ENCODE data around the gene TPRG1L. TPM values are rescaled to one million over a fixed set of nuclear protein-coding genes. Genes with fewer than 3 reads are reported as not detected.

TPRG1L gene
- total RNA-seq, 2 donors from 2014 or later, result 8.9 to 10.4 TPM

DNA sequence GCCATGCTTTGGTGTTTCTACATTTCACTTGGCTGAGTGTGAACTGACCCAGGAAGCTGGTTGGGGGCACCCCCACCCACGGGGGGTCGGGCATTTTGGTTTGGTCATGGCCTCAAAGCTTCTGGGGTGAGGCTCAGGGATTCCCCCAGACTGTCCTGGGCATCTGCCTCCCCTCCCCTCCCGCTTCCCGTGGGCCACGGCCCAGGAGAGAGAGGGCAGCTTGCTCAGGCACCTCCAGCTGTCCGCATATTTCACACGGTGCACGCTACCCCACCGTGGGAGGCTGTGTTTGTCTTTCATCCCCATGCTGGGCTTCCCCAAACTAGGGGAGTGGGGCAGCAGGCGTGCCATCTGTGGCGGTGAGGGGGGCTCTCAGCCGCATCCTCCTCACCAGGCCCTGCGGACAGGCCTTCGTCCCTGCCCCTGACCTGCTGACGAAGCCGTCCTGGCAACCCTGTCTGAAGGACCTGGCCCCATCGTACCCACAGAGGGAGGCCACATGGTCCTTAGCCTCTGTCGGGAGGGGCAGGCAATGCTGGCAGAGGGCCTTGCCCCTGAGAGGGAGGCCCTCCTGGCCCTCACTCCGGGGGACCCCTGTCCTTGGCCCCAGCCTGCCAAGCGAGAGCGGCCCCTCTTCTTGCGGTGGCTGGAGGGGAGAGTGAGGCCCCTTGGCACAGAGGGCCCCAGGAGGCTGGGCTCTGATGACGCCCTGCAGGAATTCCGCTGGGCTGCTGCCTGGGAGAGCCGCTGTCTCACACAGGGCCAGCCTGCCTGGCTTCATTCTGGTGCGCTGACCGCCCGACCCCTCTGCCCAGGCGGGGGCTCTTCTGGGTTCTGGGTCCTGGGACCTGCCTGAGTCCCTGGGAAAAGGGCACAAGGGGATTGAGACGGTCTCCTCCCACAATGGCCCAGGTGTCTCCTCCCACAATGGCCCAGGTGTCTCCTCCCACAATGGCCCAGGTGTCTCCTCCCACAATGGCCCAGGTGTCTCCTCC, 49.6 kb downstream of the TPRG1L start:
- no peaks in the 10 kb centered on the region for H3K36me3 Mint-ChIP-seq (ENCODE audit: low read depth)
- no peak overlapping the region for H3K4me3 Mint-ChIP-seq
- peaks cover 8% of the 10 kb centered on the region for H3K27me3 Mint-ChIP-seq
- H3K9me3 Mint-ChIP-seq, result no peaks in the 10 kb centered on the region
- no peak overlapping the region for H3K27ac Mint-ChIP-seq
- H3K4me1 Mint-ChIP-seq, result peaks cover 12% of the 10 kb centered on the region
- peak; percentile 7 for ATAC-seq (replicated peaks)

DNA sequence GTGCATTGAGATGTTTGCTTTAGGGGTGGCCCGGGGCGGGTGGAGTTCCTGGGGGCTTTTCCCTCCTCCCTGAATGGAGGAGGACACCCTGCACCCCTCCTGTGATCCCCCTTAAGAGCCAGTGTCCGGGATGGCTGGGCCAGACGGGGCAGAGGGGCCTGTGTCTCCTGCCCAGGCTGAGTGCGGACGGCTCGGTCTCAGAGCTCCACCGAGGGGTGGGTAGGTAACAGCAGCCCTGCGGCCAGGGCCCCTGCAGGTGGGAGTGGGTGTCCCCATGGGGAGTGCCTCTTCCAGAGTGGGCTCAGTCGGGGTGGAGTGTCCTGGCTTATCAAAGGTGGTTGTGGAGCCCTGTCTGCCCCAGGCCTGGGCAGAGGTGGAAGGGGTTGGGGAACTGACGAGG, 50.6 kb downstream of the TPRG1L start:
- H3K4me3 Mint-ChIP-seq, result no peak overlapping the region
- no peak overlapping the region for H3K27ac Mint-ChIP-seq
- H3K9me3 Mint-ChIP-seq, result no peaks in the 10 kb centered on the region
- ATAC-seq (replicated peaks), result no peak
- peaks cover 16% of the 10 kb centered on the region for H3K4me1 Mint-ChIP-seq
- no peaks in the 10 kb centered on the region for H3K36me3 Mint-ChIP-seq (ENCODE audit: low read depth)
- peaks cover 8% of the 10 kb centered on the region for H3K27me3 Mint-ChIP-seq

DNA sequence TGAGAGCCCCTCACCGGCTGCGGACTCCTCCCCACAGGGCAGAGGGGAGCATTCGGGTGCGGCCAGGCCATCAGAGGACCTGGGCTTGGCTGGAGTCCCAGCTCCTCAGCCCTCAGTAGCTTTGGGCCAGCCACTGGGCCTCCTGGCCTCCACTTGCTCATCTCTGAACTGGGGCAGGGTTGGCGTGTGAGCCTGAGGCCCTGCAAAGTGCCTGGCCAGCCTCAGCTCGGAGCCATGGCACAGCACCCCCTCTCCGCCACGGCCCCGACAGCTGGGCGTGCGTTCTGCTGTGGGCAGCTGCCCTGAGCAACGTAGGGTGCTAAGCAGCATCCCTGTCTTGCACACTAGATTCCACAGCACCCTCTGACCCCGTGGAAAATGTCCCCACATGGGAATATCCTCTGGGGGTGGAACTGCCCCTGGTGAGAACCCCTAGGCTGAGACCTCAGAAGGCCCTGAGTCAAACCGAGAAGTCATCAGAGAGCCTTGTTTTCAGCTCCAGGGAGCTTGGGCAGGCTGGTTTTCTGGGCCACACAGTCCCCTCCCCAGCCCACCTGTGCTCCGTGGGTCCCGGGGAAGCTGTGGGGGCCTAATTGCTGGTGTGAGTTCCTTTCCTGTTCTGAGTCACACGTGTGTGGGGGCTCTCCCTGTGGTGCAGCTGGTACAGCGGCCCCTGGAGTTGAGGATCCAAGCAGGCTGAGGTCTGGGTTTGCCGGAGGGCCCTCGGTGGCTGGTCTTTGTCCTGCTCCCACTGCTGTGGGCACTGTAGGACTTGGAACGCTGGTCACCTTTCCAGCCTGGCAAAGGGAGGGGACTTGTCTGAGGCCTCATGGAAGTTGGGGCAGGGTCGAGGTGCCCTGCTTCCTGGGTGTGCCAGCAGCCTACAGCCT, 52.0 kb downstream of the TPRG1L start:
- peak; percentile 72 for ATAC-seq (replicated peaks)
- H3K9me3 Mint-ChIP-seq, result no peaks in the 10 kb centered on the region
- peaks cover 8% of the 10 kb centered on the region for H3K27me3 Mint-ChIP-seq
- peak overlapping the region; percentile 17 for H3K4me3 Mint-ChIP-seq
- H3K4me1 Mint-ChIP-seq, result peaks cover 16% of the 10 kb centered on the region
- no peaks in the 10 kb centered on the region for H3K36me3 Mint-ChIP-seq (ENCODE audit: low read depth)
- no peak overlapping the region for H3K27ac Mint-ChIP-seq

DNA sequence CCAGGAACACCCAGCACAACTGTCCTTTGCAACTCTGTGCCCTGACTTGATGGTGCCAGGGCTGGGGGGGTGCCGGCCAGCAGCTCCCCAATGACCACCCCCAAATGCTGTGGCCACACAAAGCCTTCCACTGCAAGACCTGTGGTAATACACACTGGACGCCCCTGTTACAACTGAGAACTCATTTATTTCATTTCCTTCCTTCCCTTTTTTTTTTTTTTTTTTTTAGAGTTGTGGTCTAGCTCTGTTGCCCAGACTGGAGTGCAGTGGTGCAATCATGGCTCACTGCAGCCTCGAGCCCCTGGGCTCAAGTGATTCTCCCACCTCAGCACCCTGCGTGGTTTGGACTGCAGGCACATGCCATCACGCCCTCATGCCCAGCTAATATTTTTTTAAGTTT, 52.7 kb downstream of the TPRG1L start:
- Mint-ChIP-seq H3K9me3 (no peaks in the 10 kb centered on the region), H3K27ac (no peak overlapping the region), H3K4me1 (peaks cover 16% of the 10 kb centered on the region), H3K27me3 (peaks cover 8% of the 10 kb centered on the region), H3K36me3 (ENCODE audit: low read depth) (no peaks in the 10 kb centered on the region), H3K4me3 (peak overlapping the region; percentile 17)
- no peak for ATAC-seq (replicated peaks)

DNA sequence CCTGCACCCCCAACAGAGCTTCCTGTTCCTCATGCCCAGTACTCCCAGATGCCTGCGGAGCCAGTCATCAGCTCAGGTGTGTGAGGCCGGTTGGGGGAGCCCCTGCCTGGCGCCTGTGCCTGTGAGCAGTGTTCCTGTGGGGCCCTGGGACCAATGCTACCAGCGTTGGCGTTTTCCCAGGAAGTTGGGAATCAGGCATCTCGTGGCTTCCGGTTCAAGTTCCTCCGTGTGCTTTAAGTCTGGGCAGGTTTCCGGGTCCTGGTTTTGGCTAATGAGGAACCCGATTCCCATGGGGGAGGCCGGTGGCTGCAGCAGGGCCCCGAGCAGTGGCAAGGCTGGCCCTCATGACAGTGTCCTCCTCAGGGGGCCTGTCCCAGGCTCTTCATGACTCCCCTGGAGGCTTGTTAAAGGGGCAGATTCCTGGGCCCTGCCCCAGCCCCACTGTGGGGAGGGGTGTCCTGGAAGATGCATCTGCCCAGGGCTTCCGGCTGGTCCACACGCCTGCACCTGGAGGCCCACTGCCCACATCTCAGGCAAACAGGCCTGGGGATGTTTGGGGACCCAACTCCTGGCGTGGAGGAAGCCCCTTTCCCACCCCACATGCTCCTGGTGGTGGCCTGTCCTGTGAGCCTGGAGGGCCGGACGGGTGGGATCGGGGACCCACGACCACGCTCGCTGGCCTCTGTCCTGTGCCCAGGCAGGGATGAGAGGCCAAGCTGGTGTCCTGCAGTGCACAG, 53.7 kb downstream of the TPRG1L start:
- Mint-ChIP-seq H3K9me3 (no peaks in the 10 kb centered on the region), H3K4me3 (no peak overlapping the region), H3K4me1 (peaks cover 11% of the 10 kb centered on the region), H3K27me3 (peaks cover 7% of the 10 kb centered on the region), H3K27ac (no peak overlapping the region), H3K36me3 (ENCODE audit: low read depth) (no peaks in the 10 kb centered on the region)
- no peak for ATAC-seq (replicated peaks)

DNA sequence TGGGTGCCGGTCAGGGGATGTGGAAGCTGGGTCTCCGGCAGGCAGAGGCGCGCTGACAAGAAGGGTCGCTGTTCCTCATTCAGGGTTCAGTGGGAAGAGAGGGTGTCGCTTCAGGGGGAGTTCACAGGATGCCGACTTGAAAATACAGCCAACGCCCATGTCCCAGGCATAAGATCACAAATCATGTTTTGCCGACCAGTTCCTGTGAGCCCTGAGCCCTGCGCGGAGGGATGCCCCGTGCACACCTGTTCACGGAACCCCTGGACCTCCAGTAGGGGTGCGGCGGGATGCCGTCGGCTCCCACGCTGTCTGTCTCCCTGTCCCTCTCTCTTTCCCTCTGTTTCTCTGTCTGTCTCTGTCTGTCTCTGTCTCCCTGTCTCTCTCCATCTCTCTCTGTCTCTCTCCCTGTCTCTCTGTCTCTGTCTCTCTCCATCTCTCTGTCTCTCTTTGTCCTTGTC, 54.3 kb downstream of the TPRG1L start:
- peaks cover 5% of the 10 kb centered on the region for H3K27me3 Mint-ChIP-seq

More for the DNA sequence above, 54.3 kb downstream of the TPRG1L start:
- Mint-ChIP-seq H3K36me3 (ENCODE audit: low read depth) (no peaks in the 10 kb centered on the region), H3K9me3 (no peaks in the 10 kb centered on the region), H3K27ac (no peak overlapping the region), H3K4me3 (no peak overlapping the region), H3K4me1 (peaks cover 9% of the 10 kb centered on the region)
- no peak for ATAC-seq (replicated peaks)

Other genes starting within 250 kb of the TPRG1L start
- gene ARHGEF16, start 170.3 kb upstream of the TPRG1L start, total RNA-seq, result under 1 TPM in 1 of 2 donors, not detected in 1; 0.16 TPM
- 1 to 10 TPM; 5.0 to 9.7 TPM for gene MEGF6, start 13.5 kb upstream of the TPRG1L start, total RNA-seq
- gene WRAP73, start 25.1 kb downstream of the TPRG1L start, total RNA-seq, result 10 to 100 TPM; 14.4 to 27.7 TPM
- gene TP73, start 27.5 kb downstream of the TPRG1L start, total RNA-seq, result 1 to 10 TPM in 1 of 2 donors, under 1 TPM in 1; 0.95 to 1.1 TPM
- not detected for gene CCDC27, start 127.4 kb downstream of the TPRG1L start, total RNA-seq
- gene SMIM1, start 147.7 kb downstream of the TPRG1L start, total RNA-seq, result 1 to 10 TPM; 1.5 to 2.8 TPM
- gene LRRC47, start 171.5 kb downstream of the TPRG1L start, total RNA-seq, result 10 to 100 TPM; 26.4 to 35.9 TPM
- gene CEP104, start 232.2 kb downstream of the TPRG1L start, total RNA-seq, result 10 to 100 TPM; 17.8 to 39.4 TPM
- 10 to 100 TPM; 13.0 to 18.5 TPM for gene DFFB, start 232.5 kb downstream of the TPRG1L start, total RNA-seq

Measured in activated T-helper 17 cell treated with anti-CD3 and anti-CD28 coated beads, Interleukin-2, amount 50 U/mL, for 72 hours (primary cell).